A549 (cell line): Measurements from ENCODE around the gene IMPA2. TPM values are rescaled to one million over a fixed set of nuclear protein-coding genes. Genes with fewer than 3 reads are reported as not detected.

Experiments used
- ATAC-seq, 2 experiments: fragments of 200-7000 bp in 1 of 2; fragments of >200 bp in 1 of 2; cut with Nextera tagmentation in 1 of 2; cut with Tn5 transposase in 1 of 2; 3 replicates each; pipeline versions ENCODE4 v1.8.0 to v1.9.1; 2018 to 2020; ENCODE audit warnings: mild to moderate bottlenecking in 1 of 2, moderate library complexity in 1 of 2
- CTCF ChIA-PET: fragments of 300-600 bp; sonication (Branson Sonifier 250); formaldehyde crosslinking; extraction: SDS; loops from one replicate; lab custom pipeline; 2021; ENCODE audit warnings: antibody characterized with exemption, inconsistent platforms; lab: Yijun Ruan, JAX
- POLR2A ChIA-PET: fragments of 350-600 bp; formaldehyde crosslinking; extraction: SDS; loops from one replicate; lab custom pipeline; 2021; ENCODE audit warnings: antibody characterized with exemption, inconsistent platforms; lab: Yijun Ruan, JAX
- DNase-seq, 2 experiments: peaks; one replicate each; pipeline versions ENCODE4 v3.0.0 to v3.0.0-alpha.2; 2011 to 2016; ENCODE audit warnings: low read depth in 1 of 2, low spot score in 1 of 2
- FAIRE-seq: peaks from 2 replicates; lab custom pipeline; 2011; peaks lifted over from hg19 to GRCh38; lab: Jason Lieb, UNC
- H3K27ac ChIP-seq, 2 experiments: fragments of >200 bp; sonication (Bioruptor Twin); formaldehyde crosslinking; 3 replicates each; pipeline ENCODE4 v1.5.1; 2016 to 2017
- H3K4me1 ChIP-seq: fragments of >200 bp; sonication (Bioruptor Twin); formaldehyde crosslinking; 3 replicates; pipeline ENCODE4 v1.6.1; 2016
- H3K4me2 ChIP-seq: fragments of >200 bp; sonication (Bioruptor Twin); formaldehyde crosslinking; 3 replicates; pipeline ENCODE4 v1.6.1; 2016
- H3K4me3 ChIP-seq: fragments of >200 bp; sonication (Bioruptor Twin); formaldehyde crosslinking; 3 replicates; pipeline ENCODE4 v1.5.1; 2016
- H3K9me3 ChIP-seq: fragments of >200 bp; sonication (Bioruptor Twin); formaldehyde crosslinking; 3 replicates; pipeline ENCODE4 v1.6.1; 2016
- CBX2 ChIP-seq: fragments of 200-600 bp; sonication (generic); IDR thresholded peaks from 2 replicates; pipeline ENCODE4 v1.6.1; 2016; ENCODE audit warnings: low read depth, mild to moderate bottlenecking, borderline replicate concordance
- CEBPB ChIP-seq, 2 experiments: fragments of >200 bp in 1 of 2; sonication (Bioruptor Twin) in 1 of 2; formaldehyde crosslinking in 1 of 2; IDR thresholded peaks; 2 replicates each; pipeline ENCODE4 v1.6.1; 2012 to 2016
- CTCF ChIP-seq: fragments of >200 bp; sonication (Bioruptor Twin); formaldehyde crosslinking; IDR thresholded peaks from 3 replicates; pipeline ENCODE4 v1.5.1; 2016
- EHF ChIP-seq: fragments of 250-450 bp; sonication (Bioruptor Pico); IDR thresholded peaks from 2 replicates; pipeline ENCODE4 v1.5.0; 2020; ENCODE audit warnings: mild to moderate bottlenecking
- EHMT2 ChIP-seq: fragments of 200-600 bp; sonication (generic); IDR thresholded peaks from 2 replicates; pipeline ENCODE4 v1.6.1; 2016; ENCODE audit warnings: antibody characterized with exemption, low read depth, mild to moderate bottlenecking, moderate library complexity
- ELK1 ChIP-seq: fragments of 150-350 bp; IDR thresholded peaks from 2 replicates; pipeline ENCODE4 v1.6.1; 2014; ENCODE audit warnings: low read depth, mild to moderate bottlenecking, low read length
- FOSL2 ChIP-seq, 2 experiments: fragments of 450-650 bp in 1 of 2; fragments of >200 bp in 1 of 2; sonication (Bioruptor Twin) in 1 of 2; formaldehyde crosslinking; IDR thresholded peaks; 2 replicates each; pipeline versions ENCODE4 v1.5.0 to v1.6.1; 2016 to 2020; ENCODE audit warnings: mild to moderate bottlenecking in 1 of 2, moderate library complexity in 1 of 2
- FOXS1 ChIP-seq: fragments of 250-450 bp; sonication (Bioruptor Pico); IDR thresholded peaks from 2 replicates; pipeline ENCODE4 v1.5.0; 2020; ENCODE audit warnings: mild to moderate bottlenecking, moderate library complexity
- HDAC2 ChIP-seq: fragments of 200-600 bp; sonication (generic); IDR thresholded peaks from 2 replicates; pipeline ENCODE4 v1.6.1; 2016
- HES2 ChIP-seq: fragments of >200 bp; sonication (Bioruptor Twin); formaldehyde crosslinking; IDR thresholded peaks from 2 replicates; pipeline ENCODE4 v1.6.1; 2016
- HOXB13 ChIP-seq: fragments of 250-450 bp; sonication (Bioruptor Pico); IDR thresholded peaks from 2 replicates; pipeline ENCODE4 v1.5.0; 2020; ENCODE audit warnings: low read depth, mild to moderate bottlenecking, moderate library complexity
- KDM1A ChIP-seq: fragments of 200-600 bp; sonication (generic); IDR thresholded peaks from 2 replicates; pipeline ENCODE4 v1.6.1; 2016; ENCODE audit warnings: low read depth, mild to moderate bottlenecking
- KDM5A ChIP-seq: fragments of 200-600 bp; sonication (generic); IDR thresholded peaks from 2 replicates; pipeline ENCODE4 v1.6.1; 2016; ENCODE audit warnings: antibody characterized with exemption, mild to moderate bottlenecking
- NFE2L2 ChIP-seq: fragments of 150-350 bp; conservative IDR thresholded peaks from 2 replicates; pipeline ENCODE4 v1.6.1; 2014; ENCODE audit warnings: low read length
- RAD21 ChIP-seq, 2 experiments: fragments of >200 bp in 1 of 2; sonication (Bioruptor Twin) in 1 of 2; formaldehyde crosslinking in 1 of 2; IDR thresholded peaks in 1 of 2; conservative IDR thresholded peaks in 1 of 2; 2 replicates in 1 of 2; 3 replicates in 1 of 2; pipeline ENCODE4 v1.6.1; 2012 to 2018; ENCODE audit warnings: inconsistent platforms in 1 of 2
- SMC3 ChIP-seq: fragments of >200 bp; sonication (Bioruptor Twin); formaldehyde crosslinking; IDR thresholded peaks from 3 replicates; pipeline ENCODE4 v1.6.1; 2018; ENCODE audit warnings: inconsistent platforms
- ZC3H11A ChIP-seq: fragments of 450-650 bp; IDR thresholded peaks from 2 replicates; pipeline ENCODE4 v1.6.1; 2014; ENCODE audit warnings: antibody characterized with exemption, mild to moderate bottlenecking
- ZFP36 ChIP-seq: fragments of 450-650 bp; IDR thresholded peaks from 2 replicates; pipeline ENCODE4 v1.6.1; 2014; ENCODE audit warnings: borderline replicate concordance; ENCODE audit not compliant: partially characterized antibody
- ZNF302 ChIP-seq: fragments of 250-450 bp; sonication (Bioruptor Pico); IDR thresholded peaks from 2 replicates; pipeline ENCODE4 v1.9.0; 2021; ENCODE audit warnings: inconsistent platforms, mild to moderate bottlenecking, moderate library complexity
- WGBS: methylation state at CpG from one replicate; pipeline ENCODE4 v1.1.6; 2017; ENCODE audit errors: missing lambda C conversion rate; 5-methylcytosine and 5-hydroxymethylcytosine counted together
- polyA plus RNA-seq, 4 experiments: library from polyadenylated mRNA; depleted of rRNA in 3 of 4; stranded (reverse); fragments of >200 nt; fragmentation: RNase III in 1 of 4; extraction: RNeasy Plus Mini Kit Qiagen cat#74134 plus additional on column Dnase treatment in 1 of 4; gene quantifications; 2 replicates in 3 of 4; 3 replicates in 1 of 4; pipeline ENCODE4 v1.2.3, GENCODE V29; 2011 to 2017
- TF ChIP-seq, protein P1 (sequence below): fragments of 200-600 bp; sonication (generic); IDR thresholded peaks from 2 replicates; pipeline ENCODE4 v1.6.1; 2016; ENCODE audit warnings: antibody characterized with exemption, mild to moderate bottlenecking, moderate library complexity
- TF ChIP-seq, protein P2 (sequence below): IDR thresholded peaks from 2 replicates; pipeline ENCODE4 v1.6.1; 2012

The IMPA2 gene
- polyA plus RNA-seq, 2 of the 4 experiments (the other 2 are of a cell fraction) = 35.1 to 65.3 TPM

DNA sequence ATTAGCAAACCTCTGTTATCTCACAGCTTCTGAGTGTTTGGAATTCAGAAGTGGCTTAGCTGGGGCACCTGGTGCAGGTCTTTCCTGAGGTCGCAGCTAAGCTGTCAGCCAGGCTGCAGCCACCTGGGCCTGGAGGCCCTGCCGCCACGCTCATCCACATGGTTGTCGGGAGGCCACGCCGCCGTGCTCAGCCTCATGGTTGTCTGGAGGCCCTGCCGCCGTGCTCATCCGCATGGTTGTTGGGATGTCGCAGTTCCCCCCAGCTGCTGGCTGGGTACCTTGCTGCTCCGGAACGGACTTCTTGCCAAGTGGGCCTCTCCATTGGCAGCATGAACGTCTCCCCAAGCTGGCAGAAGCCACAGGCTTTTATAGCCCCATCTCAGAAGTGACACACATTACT is 48.9 kb upstream of the IMPA2 start:
- Histone ChIP-seq H3K4me1 (no peaks in the 10 kb centered on the region), H3K4me2 (no peak overlapping the region), H3K4me3 (no peak overlapping the region), H3K9me3 (no peaks in the 10 kb centered on the region), H3K27ac (no peak overlapping the region)
- CTCF ChIA-PET = interaction anchor here (0.9 to 21.3 kb wide), 4 partner anchors 15 to 106 kb away, joined by 3 to 435 read pairs (median 10); no protein-coding TSS in a partner anchor
- DNase-seq = no peak
- FAIRE-seq = no peak
- ATAC-seq = no peak
- POLR2A ChIA-PET = interaction anchor here (1.1 kb wide), 1 partner anchor 9 kb away, joined by 3 read pairs; no protein-coding TSS in a partner anchor
- 88% methylated on average over 6 of the region's 14 CpGs for WGBS
- TF ChIP-seq ZC3H11A = no peak

- FAIRE-seq = no peak
- Histone ChIP-seq H3K9me3 (no peaks in the 10 kb centered on the region), H3K4me1 (peaks cover 6% of the 10 kb centered on the region; the same call in 1 of the 3 replicates), H3K27ac (peak overlapping the region in 1 of 2 experiments; percentile 55; a peak in 2 of 6 replicates), H3K4me2 (no peak overlapping the region), H3K4me3 (no peak overlapping the region)
- ChIA-PET CTCF (interaction anchor here (0.6 to 21.3 kb wide), 46 partner anchors 10 to 528 kb away, joined by 3 to 435 read pairs (median 4); partner anchors contain the start of gene IMPA2), POLR2A (interaction anchor here (1.0 to 2.9 kb wide), 2 partner anchors 9 to 43 kb away, joined by 4 to 16 read pairs; partner anchors contain the start of gene IMPA2)
- WGBS = 1% methylated on average over 4 of the region's 4 CpGs
- peak; percentile 58 to 69 for DNase-seq
- peak; percentile 54 to 81; a peak in 4 of 6 replicates for ATAC-seq
- TF ChIP-seq KDM1A = no peak
- TF ChIP-seq, protein P1, sequence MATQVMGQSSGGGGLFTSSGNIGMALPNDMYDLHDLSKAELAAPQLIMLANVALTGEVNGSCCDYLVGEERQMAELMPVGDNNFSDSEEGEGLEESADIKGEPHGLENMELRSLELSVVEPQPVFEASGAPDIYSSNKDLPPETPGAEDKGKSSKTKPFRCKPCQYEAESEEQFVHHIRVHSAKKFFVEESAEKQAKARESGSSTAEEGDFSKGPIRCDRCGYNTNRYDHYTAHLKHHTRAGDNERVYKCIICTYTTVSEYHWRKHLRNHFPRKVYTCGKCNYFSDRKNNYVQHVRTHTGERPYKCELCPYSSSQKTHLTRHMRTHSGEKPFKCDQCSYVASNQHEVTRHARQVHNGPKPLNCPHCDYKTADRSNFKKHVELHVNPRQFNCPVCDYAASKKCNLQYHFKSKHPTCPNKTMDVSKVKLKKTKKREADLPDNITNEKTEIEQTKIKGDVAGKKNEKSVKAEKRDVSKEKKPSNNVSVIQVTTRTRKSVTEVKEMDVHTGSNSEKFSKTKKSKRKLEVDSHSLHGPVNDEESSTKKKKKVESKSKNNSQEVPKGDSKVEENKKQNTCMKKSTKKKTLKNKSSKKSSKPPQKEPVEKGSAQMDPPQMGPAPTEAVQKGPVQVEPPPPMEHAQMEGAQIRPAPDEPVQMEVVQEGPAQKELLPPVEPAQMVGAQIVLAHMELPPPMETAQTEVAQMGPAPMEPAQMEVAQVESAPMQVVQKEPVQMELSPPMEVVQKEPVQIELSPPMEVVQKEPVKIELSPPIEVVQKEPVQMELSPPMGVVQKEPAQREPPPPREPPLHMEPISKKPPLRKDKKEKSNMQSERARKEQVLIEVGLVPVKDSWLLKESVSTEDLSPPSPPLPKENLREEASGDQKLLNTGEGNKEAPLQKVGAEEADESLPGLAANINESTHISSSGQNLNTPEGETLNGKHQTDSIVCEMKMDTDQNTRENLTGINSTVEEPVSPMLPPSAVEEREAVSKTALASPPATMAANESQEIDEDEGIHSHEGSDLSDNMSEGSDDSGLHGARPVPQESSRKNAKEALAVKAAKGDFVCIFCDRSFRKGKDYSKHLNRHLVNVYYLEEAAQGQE = no peak
- no peak for TF ChIP-seq CBX2
- no peak for TF ChIP-seq CEBPB (IDR thresholded peaks at IDR 0.05)
- no peak for TF ChIP-seq ZNF302 (CRISPR knock-in tag)
- no peak for TF ChIP-seq FOXS1 (CRISPR knock-in tag)
- peak; percentile 94 for TF ChIP-seq SMC3
- TF ChIP-seq, protein P2, sequence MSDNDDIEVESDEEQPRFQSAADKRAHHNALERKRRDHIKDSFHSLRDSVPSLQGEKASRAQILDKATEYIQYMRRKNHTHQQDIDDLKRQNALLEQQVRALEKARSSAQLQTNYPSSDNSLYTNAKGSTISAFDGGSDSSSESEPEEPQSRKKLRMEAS = no peak
- TF ChIP-seq ELK1 = no peak
- no peak for TF ChIP-seq HES2
- no peak for TF ChIP-seq KDM5A
- no peak for TF ChIP-seq EHMT2
- no peak for TF ChIP-seq EHF (CRISPR knock-in tag)
- TF ChIP-seq RAD21 (conservative IDR thresholded peaks at IDR 0.05 in 1 of 2, IDR thresholded peaks at IDR 0.05 in 1 of 2) = peak; percentile 85 to 86
- TF ChIP-seq FOSL2 (IDR thresholded peaks at IDR 0.05) = no peak
- TF ChIP-seq FOSL2 (CRISPR knock-in tag; IDR thresholded peaks at IDR 0.05) = no peak
- TF ChIP-seq CTCF = peak; percentile 74
- no peak for TF ChIP-seq NFE2L2
- no peak for TF ChIP-seq HOXB13 (CRISPR knock-in tag)
- no peak for TF ChIP-seq ZFP36
- TF ChIP-seq HDAC2 = no peak
- TF ChIP-seq, all 56 proteins: peak for 3
Measured at GRCh38 chr18:11937874-11938478, 43.3 kb upstream of the IMPA2 start.
